GM18507 (cell line): ENCODE results near the gene ALOXE3.

Experiments
- DNase-seq: peaks from one replicate; pipeline ENCODE4 v3.0.0; 2011; ENCODE audit warnings: low read depth; ENCODE audit not compliant: insufficient read length; ENCODE audit errors: extremely low spot score
- FAIRE-seq: peaks from 2 replicates; lab custom pipeline; 2011; peaks lifted over from hg19 to GRCh38; lab: Jason Lieb, UNC

ALOXE3 gene

GRCh38 chr17:8076502-8077266 lies 41.6 kb downstream of the ALOXE3 start:
- FAIRE-seq = no peak
- no peak for DNase-seq

DNA sequence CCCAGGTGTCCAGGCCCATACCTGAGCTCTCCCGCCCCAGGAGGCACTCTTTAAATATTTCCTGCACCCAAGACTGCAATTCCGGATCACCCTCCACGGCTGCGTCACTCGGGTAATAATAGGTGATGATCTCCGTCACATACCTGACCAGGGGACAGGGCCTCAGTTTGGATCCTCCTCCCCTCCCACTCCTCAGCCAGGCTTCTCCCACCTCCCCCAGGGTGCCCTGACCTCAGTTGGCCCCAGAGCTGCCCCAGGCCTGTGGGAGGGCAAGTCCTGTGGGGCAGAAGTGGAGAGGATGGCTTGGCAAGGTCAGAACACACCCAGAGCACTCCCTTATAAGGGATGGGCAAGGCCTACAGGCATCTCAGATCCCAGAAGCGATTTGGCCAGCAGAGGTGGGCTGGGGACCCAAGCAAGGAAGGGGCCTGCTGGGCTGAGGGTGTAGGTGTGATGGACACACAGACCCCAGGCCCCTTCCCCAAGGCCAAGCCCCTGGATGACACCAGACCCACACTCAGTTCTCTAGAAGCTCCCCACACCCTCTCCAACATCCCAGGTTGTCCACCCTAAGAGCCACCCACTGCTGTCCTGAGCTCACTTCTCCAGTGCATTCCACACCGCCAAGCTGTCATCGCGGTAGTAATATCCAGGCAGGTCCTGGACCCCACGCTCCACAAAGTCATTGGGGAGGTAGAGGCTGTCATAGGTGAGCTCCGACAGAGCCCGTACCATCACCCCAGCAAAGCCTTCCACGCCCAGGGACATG lies 42.6 kb downstream of the ALOXE3 start:
- DNase-seq (no peak), FAIRE-seq (no peak)

GRCh38 chr17:8075081-8075480 lies 43.2 kb downstream of the ALOXE3 start:
- no peak for FAIRE-seq
- DNase-seq = no peak

- FAIRE-seq (no peak), DNase-seq (no peak)
Observed at GRCh38 chr17:8074554-8074953, 43.8 kb downstream of the ALOXE3 start.

DNA sequence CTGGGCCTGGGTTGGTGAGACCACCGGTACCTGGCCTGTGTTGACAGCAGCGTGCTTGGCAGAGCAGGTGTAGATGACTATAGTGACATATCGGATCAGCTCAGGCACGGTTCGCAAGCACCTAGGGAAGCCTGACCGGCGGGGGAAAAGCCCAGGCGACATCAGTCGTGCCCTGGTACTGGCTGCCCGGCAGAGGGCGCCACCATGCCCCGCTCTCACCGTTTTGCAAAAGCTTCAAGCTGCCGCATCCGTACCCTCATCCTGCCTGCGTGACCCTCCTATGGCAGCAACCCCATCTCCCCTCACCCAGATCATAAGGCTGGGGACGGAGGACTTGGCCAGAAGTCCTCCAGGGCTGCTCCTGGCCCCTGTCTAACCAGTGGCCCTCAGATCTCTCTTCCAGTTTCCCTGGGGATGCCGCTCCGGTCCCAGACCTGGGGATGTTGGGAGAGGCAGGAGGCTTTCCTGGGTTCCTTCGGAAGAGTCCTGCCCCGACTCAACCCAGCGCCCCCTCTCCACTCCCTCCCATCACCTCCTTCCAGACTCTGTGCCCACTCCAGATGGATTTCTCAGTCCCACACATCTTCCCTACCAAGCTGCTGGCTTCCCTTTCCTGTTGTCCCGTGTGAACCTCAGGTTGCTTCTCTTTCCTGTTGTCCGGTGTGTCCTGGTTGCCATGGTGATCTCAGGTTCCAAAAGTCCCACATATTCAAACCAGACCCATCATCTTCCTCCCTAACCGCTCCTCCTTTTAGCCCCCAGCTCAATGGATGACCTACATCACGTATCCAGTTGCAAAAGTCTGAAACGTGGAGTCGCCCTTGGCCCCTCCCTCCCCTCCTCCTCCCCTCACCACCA lies 44.5 kb downstream of the ALOXE3 start:
- FAIRE-seq (peak; percentile 93), DNase-seq (peak; percentile 68)

DNA sequence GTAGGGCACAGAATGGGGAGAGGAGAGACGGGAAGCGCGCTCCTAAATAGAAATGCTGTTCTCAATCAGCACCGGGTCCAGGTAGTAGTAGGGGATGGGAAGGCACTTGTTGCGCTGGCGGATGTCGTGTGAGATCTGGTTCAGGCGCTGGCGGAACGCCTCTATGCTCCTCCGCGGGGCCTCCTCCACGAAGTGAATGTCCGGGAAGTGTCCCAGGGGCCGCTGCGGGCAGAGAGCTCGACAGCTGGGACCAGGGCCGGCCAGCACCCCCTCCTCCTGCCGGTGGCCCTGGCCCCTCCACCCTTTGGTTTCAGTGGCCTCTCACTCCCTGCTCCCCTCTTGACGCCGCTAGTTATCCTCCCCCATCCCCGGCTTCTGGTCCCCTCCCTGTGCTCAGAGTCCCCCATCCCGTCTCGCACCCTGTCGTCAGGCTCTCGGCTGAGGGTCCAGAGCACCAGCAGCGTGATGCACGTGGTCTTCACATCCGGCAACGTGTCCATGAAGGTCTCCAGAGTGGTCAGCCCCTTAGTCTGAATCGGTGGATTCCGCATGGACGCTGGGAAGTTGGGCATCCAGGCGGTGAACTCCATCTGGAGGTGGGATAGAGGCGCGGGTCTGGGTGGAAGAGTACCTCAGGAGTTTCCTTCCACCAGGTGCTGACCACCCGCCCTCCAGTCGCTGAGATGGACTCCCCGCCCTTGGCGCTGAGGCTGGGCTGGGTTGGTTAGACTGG lies 45.4 kb downstream of the ALOXE3 start:
- no peak for FAIRE-seq

GRCh38 chr17:8072341-8072728 lies 46.0 kb downstream of the ALOXE3 start:
- DNase-seq (no peak), FAIRE-seq (no peak)

More for the DNA sequence above, 45.4 kb downstream of the ALOXE3 start:
- no peak for DNase-seq

DNA sequence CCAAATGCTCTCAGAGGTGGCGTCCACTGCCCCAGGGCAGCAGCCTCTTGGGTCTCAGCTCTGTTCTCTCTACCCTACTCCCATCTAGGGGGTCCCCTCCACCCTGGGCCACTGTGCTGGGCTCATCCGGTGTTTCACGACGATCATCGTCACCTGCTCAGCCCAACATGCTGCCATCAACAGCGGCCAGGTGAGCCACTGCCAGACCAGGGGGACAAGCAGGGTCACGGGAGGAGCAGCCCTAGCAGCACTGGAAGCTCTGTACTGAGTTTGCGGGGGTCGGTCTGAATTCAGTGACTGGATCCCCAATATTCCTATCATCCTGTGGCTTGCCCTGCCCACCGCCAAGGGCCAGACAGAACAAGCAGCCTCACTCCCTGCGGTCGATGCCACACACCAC lies 46.8 kb downstream of the ALOXE3 start:
- DNase-seq = no peak
- FAIRE-seq = no peak

GRCh38 chr17:8069587-8069860 lies 48.8 kb downstream of the ALOXE3 start:
- FAIRE-seq = no peak
- DNase-seq = no peak

DNA sequence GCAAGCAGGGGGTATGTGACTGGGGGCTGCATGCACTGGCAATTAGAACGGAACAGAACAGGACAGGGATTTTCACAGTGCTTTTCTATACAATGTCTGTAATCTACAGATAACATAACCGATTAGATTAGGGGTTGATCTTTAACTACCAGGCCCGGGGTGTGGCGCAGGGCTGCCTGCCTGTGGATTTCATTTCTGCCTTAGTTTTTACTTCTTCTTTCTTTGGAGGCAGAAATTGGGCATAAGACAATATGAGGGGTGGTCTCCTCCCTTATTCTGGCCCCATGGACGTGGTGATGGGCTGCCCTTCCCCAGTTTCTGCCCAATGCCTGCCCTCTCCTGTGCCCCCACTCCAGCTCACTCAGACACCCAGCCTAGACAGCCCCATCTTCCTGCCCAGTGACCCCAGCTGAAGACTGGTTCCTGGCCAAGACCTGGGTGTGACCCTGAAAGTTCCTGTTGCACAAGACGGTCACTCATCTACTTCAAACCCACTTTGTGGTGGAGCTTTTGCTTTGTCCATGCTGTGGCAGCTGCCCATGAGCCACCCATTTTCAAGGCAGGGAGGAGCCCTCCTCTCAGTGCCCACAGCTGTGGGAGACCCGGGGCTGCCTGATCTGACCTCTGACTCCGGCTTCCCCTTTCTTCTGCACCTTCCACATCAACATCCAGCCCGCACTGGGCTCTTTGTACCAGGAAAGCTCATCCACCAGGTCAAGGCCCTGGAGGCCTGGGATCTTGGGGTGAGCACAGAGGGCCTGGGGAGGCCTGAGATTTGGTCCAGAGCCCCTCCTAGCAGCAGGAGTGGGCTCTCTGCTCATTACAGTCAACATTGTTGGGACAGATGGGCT lies 49.4 kb downstream of the ALOXE3 start:
- no peak for FAIRE-seq
- no peak for DNase-seq

- no peak for DNase-seq
- FAIRE-seq = no peak
Observed at GRCh38 chr17:8067806-8068205, 50.5 kb downstream of the ALOXE3 start.

GRCh38 chr17:8066841-8067775 lies 51.2 kb downstream of the ALOXE3 start:
- no peak for DNase-seq
- FAIRE-seq = no peak

- DNase-seq = no peak
- FAIRE-seq = no peak
Observed at GRCh38 chr17:8064561-8065019, 53.7 kb downstream of the ALOXE3 start.

DNA sequence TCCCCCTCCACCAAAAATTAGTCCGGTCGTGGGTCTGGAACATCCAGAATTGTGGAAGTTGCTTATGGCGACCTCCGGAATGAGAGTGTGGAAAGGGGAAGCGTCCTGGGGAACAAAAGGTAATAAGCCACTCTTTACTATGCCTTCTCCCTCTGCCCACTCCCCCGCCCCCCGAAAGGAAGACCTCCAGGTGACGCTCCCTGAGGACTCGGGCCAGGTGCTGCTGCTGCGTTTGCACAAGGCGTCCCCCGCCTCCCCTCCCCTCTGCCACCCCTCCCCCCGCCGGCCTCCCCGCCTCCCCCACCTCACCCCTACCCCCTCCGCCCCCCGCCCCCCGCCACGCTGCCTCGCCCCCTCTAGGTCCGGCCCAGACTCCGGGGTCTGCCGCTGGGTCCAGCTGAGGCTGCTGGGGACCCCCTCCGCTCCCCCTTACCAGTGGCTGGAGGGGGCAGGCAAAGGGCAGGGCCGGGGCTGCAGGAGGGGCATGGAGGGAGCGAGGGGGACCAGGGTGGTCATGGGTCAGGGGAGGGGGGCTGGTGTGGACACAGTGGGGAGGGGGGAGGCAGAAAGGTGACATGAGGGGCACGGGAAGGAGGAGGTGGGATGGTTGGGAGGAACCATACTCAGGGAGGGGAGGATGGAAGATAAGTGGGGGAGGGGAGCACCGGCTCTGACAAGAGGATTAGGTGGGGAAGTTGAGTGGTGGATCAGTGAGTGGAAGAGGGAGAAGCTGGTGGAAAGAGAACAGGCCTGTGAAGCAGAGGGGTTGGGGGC lies 54.4 kb downstream of the ALOXE3 start:
- no peak for DNase-seq
- no peak for FAIRE-seq

DNA sequence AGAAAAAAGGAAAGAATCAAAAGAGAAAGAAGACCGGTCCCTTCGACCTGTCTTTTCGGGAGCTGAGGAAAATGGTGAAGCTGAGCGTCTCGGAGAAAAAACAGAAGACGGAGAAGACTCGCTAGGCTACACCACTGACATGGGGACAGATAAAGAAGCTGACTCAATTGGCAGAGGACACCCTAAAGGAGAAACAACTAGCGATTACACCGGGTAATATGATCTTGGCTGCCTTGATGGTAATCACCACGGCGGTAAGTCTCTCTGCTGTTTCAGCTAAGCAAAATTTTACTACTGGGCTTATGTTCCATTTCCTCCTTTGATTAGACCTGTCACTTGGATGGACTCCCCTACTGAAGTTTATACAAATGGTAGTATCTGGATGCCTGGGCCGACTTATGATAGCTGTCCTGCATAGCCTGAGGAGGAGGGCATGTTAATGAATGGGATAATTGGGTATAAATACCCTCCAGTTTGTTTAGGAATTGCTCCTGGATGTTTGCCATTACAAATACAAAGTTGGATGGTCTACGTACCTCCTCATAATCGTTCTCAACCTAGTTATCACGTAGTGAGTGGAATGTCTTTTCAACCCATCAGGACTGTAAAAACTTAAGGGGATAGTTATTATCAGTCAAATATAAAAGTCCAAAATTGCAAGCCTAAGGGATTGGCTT lies 55.4 kb downstream of the ALOXE3 start:
- FAIRE-seq = no peak

DNA sequence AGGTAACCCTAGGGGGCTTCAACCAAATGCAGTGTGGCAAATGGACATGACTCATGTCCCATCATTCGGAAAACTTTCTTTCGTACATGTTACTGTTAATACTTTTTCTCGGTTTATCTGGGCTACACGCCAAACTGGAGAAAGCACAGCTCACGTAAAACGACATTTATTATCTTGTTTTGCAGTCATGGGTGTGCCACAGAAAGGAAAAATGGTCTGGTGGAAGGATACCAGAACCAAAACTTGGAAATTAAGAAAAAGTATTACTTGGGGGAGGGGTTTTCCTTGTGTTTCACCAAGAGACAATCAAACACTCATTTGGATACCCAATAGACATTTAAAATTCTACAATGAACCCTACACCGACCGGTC lies 55.9 kb downstream of the ALOXE3 start:
- no peak for FAIRE-seq
- DNase-seq = no peak

More for the DNA sequence above, 55.4 kb downstream of the ALOXE3 start:
- DNase-seq = no peak
